Measurements from ENCODE around the gene RARB.

DNA sequence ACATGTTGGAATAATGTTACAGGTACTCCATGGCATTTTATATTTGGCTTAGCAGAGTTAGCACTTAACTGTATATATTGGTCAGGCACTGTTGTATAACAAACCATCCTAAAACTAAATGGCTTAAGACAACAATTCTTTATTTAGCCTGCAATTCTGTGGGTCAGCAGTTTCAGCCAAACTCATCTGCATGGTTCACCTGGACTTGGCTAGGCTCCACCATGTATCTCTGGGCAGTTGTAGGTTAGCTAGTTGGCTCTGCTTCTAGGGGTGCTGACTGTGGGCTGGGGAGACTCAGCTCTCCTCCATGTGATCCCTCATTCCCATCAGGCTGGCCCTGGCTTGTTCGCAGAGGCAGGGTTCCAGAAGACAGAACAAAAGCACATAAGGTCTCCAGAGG, 34.4 kb downstream of the RARB start:
- TF ChIP-seq POLR2AphosphoS5 (IDR thresholded peaks at IDR 0.05; ENCODE audit: borderline replicate concordance, low read depth, low read length), result no peak
- no peak for TF ChIP-seq EZH2 (IDR thresholded peaks at IDR 0.05)
